GM12875 (cell line): ENCODE data around the gene IQSEC3.

ENCODE experiments used
- H3K4me3 ChIP-seq: one replicate; pipeline ENCODE4 v1.5.1; 2011; ENCODE audit warnings: low read depth, low read length, control low read depth
- TF ChIP-seq, protein P1 (sequence below): IDR thresholded peaks from 2 replicates; pipeline ENCODE4 v1.5.1; 2011; ENCODE audit warnings: low read depth, mild to moderate bottlenecking, control low read depth, inconsistent platforms, low read length, moderate library complexity, borderline replicate concordance; ENCODE audit not compliant: insufficient read depth

IQSEC3 gene

DNA sequence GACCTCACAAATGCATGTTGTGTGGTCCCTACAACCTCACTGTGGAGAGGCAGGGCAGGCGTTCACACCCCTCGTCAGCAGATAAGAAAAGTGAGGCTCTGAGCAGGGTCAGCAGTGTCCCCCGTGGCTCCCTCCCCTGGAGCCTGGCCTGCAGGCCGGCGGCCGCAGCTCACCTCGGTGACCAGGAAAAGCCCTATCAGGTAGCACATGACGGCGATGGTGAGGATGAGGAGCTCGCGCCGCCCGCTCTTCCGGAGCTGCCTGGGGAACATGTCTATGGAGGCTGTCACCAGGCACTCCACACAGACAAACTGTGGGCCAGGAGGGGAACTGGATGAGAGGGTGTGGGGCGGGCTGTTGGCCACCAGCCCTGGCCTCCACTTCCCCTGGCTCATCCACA, 129.4 kb downstream of the IQSEC3 start:
- no peak overlapping the region for H3K4me3 ChIP-seq
- TF ChIP-seq, protein P1, sequence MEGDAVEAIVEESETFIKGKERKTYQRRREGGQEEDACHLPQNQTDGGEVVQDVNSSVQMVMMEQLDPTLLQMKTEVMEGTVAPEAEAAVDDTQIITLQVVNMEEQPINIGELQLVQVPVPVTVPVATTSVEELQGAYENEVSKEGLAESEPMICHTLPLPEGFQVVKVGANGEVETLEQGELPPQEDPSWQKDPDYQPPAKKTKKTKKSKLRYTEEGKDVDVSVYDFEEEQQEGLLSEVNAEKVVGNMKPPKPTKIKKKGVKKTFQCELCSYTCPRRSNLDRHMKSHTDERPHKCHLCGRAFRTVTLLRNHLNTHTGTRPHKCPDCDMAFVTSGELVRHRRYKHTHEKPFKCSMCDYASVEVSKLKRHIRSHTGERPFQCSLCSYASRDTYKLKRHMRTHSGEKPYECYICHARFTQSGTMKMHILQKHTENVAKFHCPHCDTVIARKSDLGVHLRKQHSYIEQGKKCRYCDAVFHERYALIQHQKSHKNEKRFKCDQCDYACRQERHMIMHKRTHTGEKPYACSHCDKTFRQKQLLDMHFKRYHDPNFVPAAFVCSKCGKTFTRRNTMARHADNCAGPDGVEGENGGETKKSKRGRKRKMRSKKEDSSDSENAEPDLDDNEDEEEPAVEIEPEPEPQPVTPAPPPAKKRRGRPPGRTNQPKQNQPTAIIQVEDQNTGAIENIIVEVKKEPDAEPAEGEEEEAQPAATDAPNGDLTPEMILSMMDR, result no peak

DNA sequence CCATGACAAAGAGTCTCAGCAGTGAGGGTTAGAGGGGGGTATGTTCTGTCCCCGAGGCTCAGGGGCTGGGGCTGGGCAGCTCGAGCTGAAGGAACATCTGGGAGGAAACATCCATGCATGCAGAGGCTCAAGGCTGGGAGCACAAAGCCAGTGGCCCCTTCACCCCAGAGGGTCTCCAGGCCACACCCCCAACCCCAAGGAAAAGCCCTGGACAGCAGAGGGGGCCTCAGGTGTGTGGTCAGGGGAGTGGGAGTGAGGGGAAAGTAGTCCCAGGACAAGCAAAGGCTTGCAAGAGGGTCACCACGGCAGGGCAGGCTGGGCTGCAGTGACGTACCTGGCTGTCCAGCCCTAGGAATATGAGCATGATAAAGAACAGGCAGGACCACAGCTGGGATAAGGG, 129.9 kb downstream of the IQSEC3 start:
- TF ChIP-seq, protein P1, result no peak
- H3K4me3 ChIP-seq, result no peak overlapping the region

DNA sequence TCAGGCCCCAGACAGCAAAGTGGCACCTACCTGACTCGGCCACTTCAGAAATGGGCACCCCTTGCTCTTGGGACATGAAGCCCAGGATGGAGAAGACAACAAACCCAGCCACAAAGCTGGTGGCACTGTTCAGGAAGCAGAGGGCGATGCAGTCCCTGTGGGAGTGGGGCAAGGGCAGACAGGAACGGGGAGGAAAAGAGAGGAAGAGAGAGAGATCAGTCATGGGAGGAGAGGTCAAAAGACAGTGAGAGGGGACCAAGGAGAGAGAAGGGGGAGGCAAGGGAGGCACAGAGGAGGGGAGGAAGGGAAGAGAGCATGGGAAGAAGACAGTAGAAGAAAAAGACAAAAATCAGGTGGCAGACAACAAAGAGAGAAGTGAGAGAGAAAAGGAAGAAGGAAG, 130.8 kb downstream of the IQSEC3 start:
- TF ChIP-seq, protein P1, result no peak
- H3K4me3 ChIP-seq, result no peak overlapping the region

DNA sequence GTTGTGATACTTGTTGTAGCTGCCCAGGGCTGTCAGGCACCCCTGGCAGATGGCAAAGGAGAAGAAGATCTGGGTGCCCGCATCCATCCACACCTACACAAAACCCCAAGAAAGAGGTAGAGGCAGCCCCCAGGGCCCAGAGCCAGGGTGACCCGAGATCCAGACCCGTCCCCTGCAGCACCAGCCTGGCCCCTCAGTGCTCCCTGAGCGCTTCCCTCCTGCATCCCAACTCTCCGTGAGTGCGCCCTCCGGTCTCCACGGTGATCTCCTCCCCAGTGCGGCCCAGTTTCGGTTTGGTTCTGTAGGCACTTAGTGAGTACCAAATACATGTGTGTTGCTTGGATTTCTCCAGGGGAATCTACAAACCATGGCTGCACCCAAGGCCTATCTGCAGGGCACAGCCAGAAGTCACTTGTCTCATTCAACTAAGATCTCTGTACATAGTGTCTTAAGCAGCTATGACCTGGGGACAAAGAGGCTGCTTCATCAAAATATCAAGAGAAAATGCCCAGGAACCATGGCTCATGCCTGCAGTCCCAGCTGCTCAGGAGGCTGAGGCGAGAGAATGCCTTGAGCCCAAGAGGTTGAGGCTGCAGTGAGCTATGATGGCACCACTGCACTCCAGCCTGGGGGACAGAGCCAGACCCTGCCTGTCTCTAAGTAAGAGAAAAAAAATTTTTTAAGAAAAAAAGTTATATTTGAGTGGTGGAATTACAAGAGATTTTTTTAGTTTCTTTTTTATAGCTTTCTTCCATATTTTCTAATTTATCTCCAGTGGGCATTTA, 131.5 kb downstream of the IQSEC3 start:
- TF ChIP-seq, protein P1, result no peak
- H3K4me3 ChIP-seq, result no peak overlapping the region

DNA sequence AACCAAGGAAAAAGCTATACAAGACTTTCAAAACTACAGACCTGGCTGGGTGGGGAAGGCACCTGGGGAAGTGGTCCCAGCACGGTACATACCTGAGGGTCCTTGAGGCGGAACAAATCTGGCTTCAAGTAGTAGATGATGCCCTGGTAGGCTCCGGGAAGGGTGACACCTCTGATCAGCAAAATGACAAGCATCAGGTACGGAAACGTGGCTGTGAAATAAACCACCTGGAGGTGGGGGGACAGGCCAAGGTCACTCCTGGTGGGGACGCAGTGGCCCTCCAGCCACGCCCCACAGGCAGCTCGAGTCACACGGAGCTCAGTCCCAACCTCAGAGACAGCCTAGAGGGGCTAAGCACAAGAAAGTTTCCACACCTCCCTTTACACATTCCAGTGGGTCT, 132.1 kb downstream of the IQSEC3 start:
- TF ChIP-seq, protein P1, result no peak
- no peak overlapping the region for H3K4me3 ChIP-seq

DNA sequence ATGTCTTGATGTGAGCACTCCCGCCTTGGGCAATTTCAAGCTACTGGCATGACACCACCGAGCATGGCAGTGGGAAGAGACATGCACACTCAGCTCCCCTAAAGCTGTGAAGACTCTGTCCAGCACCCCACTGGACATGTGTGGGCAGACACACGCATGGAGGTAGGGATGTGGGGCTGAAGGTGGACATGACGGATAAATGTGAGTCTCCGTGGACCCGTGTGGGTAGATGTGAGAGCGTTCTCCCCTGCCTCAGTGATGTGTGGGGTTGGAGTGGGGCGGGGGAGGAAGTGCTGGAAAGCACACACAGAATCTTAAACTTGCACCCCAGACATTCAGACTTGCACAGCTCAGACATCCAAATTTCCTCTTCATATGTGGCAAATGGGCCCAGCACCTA, 134.8 kb downstream of the IQSEC3 start:
- TF ChIP-seq, protein P1, result no peak

DNA sequence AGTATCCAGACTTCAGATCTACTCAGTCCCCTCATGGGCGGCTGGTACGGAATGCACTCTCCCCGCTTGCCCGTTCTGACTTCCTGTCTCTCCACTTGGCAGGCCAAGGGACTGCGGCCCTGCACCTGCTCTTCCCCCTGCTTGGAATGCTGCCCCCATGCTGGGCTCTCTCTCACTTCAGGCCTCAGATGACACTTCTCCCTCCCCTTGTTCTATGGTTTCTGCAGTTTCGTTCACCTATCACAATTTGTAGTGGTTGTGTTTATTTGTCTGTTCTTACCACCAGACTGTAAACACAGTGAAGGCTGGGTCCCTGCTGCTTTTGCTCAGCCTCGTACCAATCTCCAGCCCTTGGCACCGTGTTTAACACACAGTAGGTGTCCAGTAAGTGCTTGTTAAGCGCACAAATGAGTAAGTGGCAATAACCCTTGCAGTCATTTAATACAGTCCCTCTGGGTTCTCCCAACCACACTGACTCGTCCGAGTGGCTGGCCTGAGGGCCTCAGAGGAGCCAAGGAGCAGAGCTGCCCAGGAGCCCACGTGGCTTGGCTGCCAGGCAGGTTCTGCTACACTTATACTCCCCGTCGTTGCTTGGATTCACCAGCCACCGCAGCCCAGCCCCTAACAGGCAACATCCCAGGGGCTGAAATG, 135.6 kb downstream of the IQSEC3 start:
- H3K4me3 ChIP-seq, result no peak overlapping the region
- TF ChIP-seq, protein P1, result no peak

More for the DNA sequence above, 134.8 kb downstream of the IQSEC3 start:
- no peak overlapping the region for H3K4me3 ChIP-seq
